K562 (cell line): ENCODE measurements around the gene RTN4. TPM values are rescaled to one million over a fixed set of nuclear protein-coding genes. Genes with fewer than 3 reads are reported as not detected.

Experiments used
- ARID3B ChIP-seq: fragments of 250-450 bp; sonication (Bioruptor Pico); IDR thresholded peaks from 2 replicates; pipeline ENCODE4 v1.4.0; 2020; ENCODE audit warnings: borderline replicate concordance
- CHD1 ChIP-seq: fragments of 200-600 bp; sonication (generic); IDR thresholded peaks from one replicate; pipeline ENCODE4 v1.6.1; 2012; ENCODE audit warnings: mild to moderate bottlenecking, moderate library complexity, low read length, inconsistent platforms
- E2F1 ChIP-seq: sonication (generic); formaldehyde crosslinking; IDR thresholded peaks from 2 replicates; pipeline ENCODE4 v1.8.1; 2023; ENCODE audit warnings: mild to moderate bottlenecking, missing genetic modification reagents, moderate library complexity
- MYBL2 ChIP-seq, 2 experiments: fragments of 450-650 bp in 1 of 2; sonication (generic) in 1 of 2; formaldehyde crosslinking in 1 of 2; IDR thresholded peaks; 2 replicates each; pipeline versions ENCODE4 v1.6.1 to v1.8.1; 2017 to 2022; ENCODE audit warnings: borderline replicate concordance in 1 of 2, inconsistent platforms in 1 of 2, low read depth in 1 of 2, mild to moderate bottlenecking in 1 of 2, missing genetic modification reagents in 1 of 2, moderate library complexity in 1 of 2
- PATZ1 ChIP-seq: fragments of 250-450 bp; sonication (Bioruptor Pico); IDR thresholded peaks from 2 replicates; pipeline ENCODE4 v1.5.0; 2020; ENCODE audit warnings: mild to moderate bottlenecking, borderline replicate concordance
- SNRNP70 ChIP-seq: fragments of 200-400 bp; formaldehyde crosslinking; optimal IDR thresholded peaks from 2 replicates; pipeline ENCODE3; 2017; ENCODE audit warnings: low read depth, low read length
- SRSF9 ChIP-seq: fragments of 200-400 bp; formaldehyde crosslinking; IDR thresholded peaks from 2 replicates; pipeline ENCODE4 v1.6.1; 2017; ENCODE audit warnings: low read depth, low read length, borderline replicate concordance
- ZNF143 ChIP-seq: sonication (generic); formaldehyde crosslinking; IDR thresholded peaks from 2 replicates; pipeline ENCODE4 v1.9.0; 2022; ENCODE audit warnings: mild to moderate bottlenecking, missing genetic modification reagents
- ZNF23 ChIP-seq: fragments of 250-450 bp; sonication (Bioruptor Pico); IDR thresholded peaks from 2 replicates; pipeline ENCODE4 v1.4.0; 2020; ENCODE audit warnings: mild to moderate bottlenecking
- ZNF282 ChIP-seq: sonication (generic); formaldehyde crosslinking; IDR thresholded peaks from 2 replicates; pipeline ENCODE4 v1.8.1; 2023; ENCODE audit warnings: missing genetic modification reagents
- ZNF318 ChIP-seq, 2 experiments: fragments of 450-650 bp; IDR thresholded peaks; 2 replicates each; pipeline ENCODE4 v1.6.1; 2016; ENCODE audit warnings: mild to moderate bottlenecking in 2 of 2, borderline replicate concordance in 1 of 2, low read depth in 1 of 2, moderate library complexity in 1 of 2
- polyA plus RNA-seq, 8 experiments: library from polyadenylated mRNA; depleted of rRNA in 4 of 8; stranded (reverse) in 5 of 8; unstranded in 3 of 8; fragments of >200 nt; fragmentation: Nextera tagmentation in 2 of 8; fragmentation: Illumina TruSeq in 1 of 8; extraction: Ambion mirVana in 2 of 8; extraction: Trizol in 1 of 8; gene quantifications; 2 replicates each; pipeline versions ENCODE4 v1.2.1 to v1.2.3, GENCODE V29; 2011 to 2014; ENCODE audit warnings: inconsistent platforms in 1 of 8, missing spikeins in 1 of 8
- total RNA-seq, 7 experiments: library from RNA; depleted of rRNA in 6 of 7; stranded (reverse); fragments of >200 nt in 6 of 7; fragmentation: Illumina TruSeq in 2 of 7; extraction: Trizol in 2 of 7; gene quantifications; 2 replicates each; pipeline versions ENCODE4 v1.2.1 to v1.2.3, GENCODE V29; 2011 to 2021; ENCODE audit warnings: low replicate concordance in 1 of 7

Gene RTN4
- total and polyA plus RNA-seq, 9 of the 15 experiments (the other 6 are each of a cell fraction or from before 2014, with no cell fraction given): 73.0 to 248 (median 116) TPM

- TF ChIP-seq PATZ1: 0 out of 2 replicates have a peak, but pooled peaks have one; percentile 20
- TF ChIP-seq MYBL2 (IDR thresholded peaks at IDR 0.05; ENCODE audit: low read depth): no peak
- no peak for TF ChIP-seq MYBL2 (CRISPR knock-in tag; IDR thresholded peaks at IDR 0.05; ENCODE audit: borderline replicate concordance)
- no peak for TF ChIP-seq ZNF143 (CRISPR knock-in tag)
- no peak for TF ChIP-seq ZNF282 (CRISPR knock-in tag)
- TF ChIP-seq SNRNP70: no peak
- TF ChIP-seq ARID3B (CRISPR knock-in tag): no peak
- peak in 1 of 2 experiments; percentile 51; a peak in 1 of 4 replicates for TF ChIP-seq ZNF318 (IDR thresholded peaks at IDR 0.05; ENCODE audit: borderline replicate concordance in 1 of 2, low read depth in 1 of 2)
- peak; percentile 86 for TF ChIP-seq CHD1
- no peak for TF ChIP-seq SRSF9
- no peak for TF ChIP-seq E2F1
- no peak for TF ChIP-seq ZNF23 (CRISPR knock-in tag)
Observed at GRCh38 chr2:55051026-55051866, 995 bp upstream of the RTN4 start (continued).
